Islet of Langerhans (tissue), 1 donor: ENCODE results near the gene GRHL3.

Experiments
- FAIRE-seq: peaks from one replicate; lab custom pipeline; 2011; peaks lifted over from hg19 to GRCh38; lab: Jason Lieb, UNC

Gene GRHL3

DNA sequence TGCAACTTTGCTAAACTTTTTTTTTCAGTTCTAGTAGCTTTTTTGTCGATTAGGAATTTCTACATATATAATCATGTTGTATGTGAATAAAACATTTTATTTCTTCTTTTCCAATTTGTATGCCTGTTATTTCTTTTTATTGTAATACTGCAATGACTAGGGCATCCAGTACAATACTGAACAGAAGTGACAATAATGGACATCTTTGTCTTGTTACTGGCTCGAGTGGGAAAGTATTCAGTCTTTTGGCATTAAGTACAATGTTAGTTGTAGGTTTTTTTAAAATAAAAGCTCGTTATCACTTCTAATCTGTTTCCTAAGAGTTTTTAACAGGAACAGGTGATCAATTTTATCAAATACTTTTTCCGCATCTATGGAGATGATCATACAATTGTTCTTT, 84.6 kb downstream of the GRHL3 start:
- no peak for FAIRE-seq
